ENCODE measurements around the gene PBX1. TPM values are rescaled to one million over a fixed set of nuclear protein-coding genes. Genes with fewer than 3 reads are reported as not detected.

Gene PBX1
- total RNA-seq, 1 donor from 2014 or later: not detected

GRCh38 chr1:164682570-164682969 is 123.6 kb downstream of the PBX1 start:
- Mint-ChIP-seq H3K9me3 (no peaks in the 10 kb centered on the region), H3K4me1 (ENCODE audit: low read depth) (no peaks in the 10 kb centered on the region), H3K4me3 (ENCODE audit: low read depth) (no peak overlapping the region), H3K27me3 (ENCODE audit: low read depth) (no peaks in the 10 kb centered on the region), H3K36me3 (ENCODE audit: low read depth) (no peaks in the 10 kb centered on the region), H3K27ac (no peak overlapping the region)
- no peak for DNase-seq (ENCODE audit: low spot score)
- intact Hi-C loops (cut with micrococcal nuclease): no loop called here

- H3K27ac Mint-ChIP-seq: no peak overlapping the region
- H3K9me3 Mint-ChIP-seq: no peaks in the 10 kb centered on the region
- no peaks in the 10 kb centered on the region for H3K4me1 Mint-ChIP-seq (ENCODE audit: low read depth)
- intact Hi-C loops (cut with micrococcal nuclease): no loop called here
- H3K36me3 Mint-ChIP-seq (ENCODE audit: low read depth): no peaks in the 10 kb centered on the region
- no peak overlapping the region for H3K4me3 Mint-ChIP-seq (ENCODE audit: low read depth)
- no peak for DNase-seq (ENCODE audit: low spot score)
- no peaks in the 10 kb centered on the region for H3K27me3 Mint-ChIP-seq (ENCODE audit: low read depth)
These were observed 124.3 kb downstream of the PBX1 start for GRCh38 chr1:164683235-164683634.

- no peak for DNase-seq (ENCODE audit: low spot score)
- Mint-ChIP-seq H3K36me3 (ENCODE audit: low read depth) (no peaks in the 10 kb centered on the region), H3K27ac (no peak overlapping the region), H3K4me3 (ENCODE audit: low read depth) (no peak overlapping the region), H3K27me3 (ENCODE audit: low read depth) (no peaks in the 10 kb centered on the region), H3K9me3 (no peaks in the 10 kb centered on the region), H3K4me1 (ENCODE audit: low read depth) (no peaks in the 10 kb centered on the region)
- intact Hi-C loops (cut with micrococcal nuclease): no loop called here
These were observed 126.5 kb downstream of the PBX1 start for GRCh38 chr1:164685266-164686035.

GRCh38 chr1:164687777-164688176 is 128.8 kb downstream of the PBX1 start:
- intact Hi-C loops (cut with micrococcal nuclease): no loop called here
- no peak overlapping the region for H3K4me3 Mint-ChIP-seq (ENCODE audit: low read depth)

GRCh38 chr1:164688791-164689190 is 129.8 kb downstream of the PBX1 start:
- Mint-ChIP-seq H3K27ac (no peak overlapping the region), H3K9me3 (no peaks in the 10 kb centered on the region), H3K4me1 (ENCODE audit: low read depth) (no peaks in the 10 kb centered on the region), H3K36me3 (ENCODE audit: low read depth) (no peaks in the 10 kb centered on the region), H3K4me3 (ENCODE audit: low read depth) (no peak overlapping the region), H3K27me3 (ENCODE audit: low read depth) (no peaks in the 10 kb centered on the region)
- intact Hi-C loops (cut with micrococcal nuclease): no loop called here
- DNase-seq (ENCODE audit: low spot score): no peak

More at GRCh38 chr1:164687777-164688176, 128.8 kb downstream of the PBX1 start:
- Mint-ChIP-seq H3K36me3 (ENCODE audit: low read depth) (no peaks in the 10 kb centered on the region), H3K9me3 (no peaks in the 10 kb centered on the region), H3K27ac (no peak overlapping the region), H3K27me3 (ENCODE audit: low read depth) (no peaks in the 10 kb centered on the region), H3K4me1 (ENCODE audit: low read depth) (no peaks in the 10 kb centered on the region)
- no peak for DNase-seq (ENCODE audit: low spot score)

GRCh38 chr1:164689672-164690511 is 130.9 kb downstream of the PBX1 start:
- no peak for DNase-seq (ENCODE audit: low spot score)
- H3K27ac Mint-ChIP-seq: no peak overlapping the region
- no peaks in the 10 kb centered on the region for H3K4me1 Mint-ChIP-seq (ENCODE audit: low read depth)
- H3K4me3 Mint-ChIP-seq (ENCODE audit: low read depth): no peak overlapping the region
- no peaks in the 10 kb centered on the region for H3K27me3 Mint-ChIP-seq (ENCODE audit: low read depth)
- intact Hi-C loops (cut with micrococcal nuclease): no loop called here
- H3K36me3 Mint-ChIP-seq (ENCODE audit: low read depth): no peaks in the 10 kb centered on the region
- no peaks in the 10 kb centered on the region for H3K9me3 Mint-ChIP-seq

GRCh38 chr1:164692420-164692819 is 133.4 kb downstream of the PBX1 start:
- Mint-ChIP-seq H3K36me3 (ENCODE audit: low read depth) (no peaks in the 10 kb centered on the region), H3K4me3 (ENCODE audit: low read depth) (no peak overlapping the region), H3K4me1 (ENCODE audit: low read depth) (no peaks in the 10 kb centered on the region), H3K27me3 (ENCODE audit: low read depth) (no peaks in the 10 kb centered on the region), H3K9me3 (no peaks in the 10 kb centered on the region), H3K27ac (no peak overlapping the region)
- DNase-seq (ENCODE audit: low spot score): no peak
- intact Hi-C loops (cut with micrococcal nuclease): no loop called here

- Mint-ChIP-seq H3K36me3 (ENCODE audit: low read depth) (no peaks in the 10 kb centered on the region), H3K27ac (no peak overlapping the region), H3K27me3 (ENCODE audit: low read depth) (no peaks in the 10 kb centered on the region), H3K4me3 (ENCODE audit: low read depth) (no peak overlapping the region), H3K4me1 (ENCODE audit: low read depth) (no peaks in the 10 kb centered on the region), H3K9me3 (no peaks in the 10 kb centered on the region)
- intact Hi-C loops (cut with micrococcal nuclease): no loop called here
- no peak for DNase-seq (ENCODE audit: low spot score)
These were observed 134.8 kb downstream of the PBX1 start for GRCh38 chr1:164693564-164694359.

- Mint-ChIP-seq H3K4me3 (ENCODE audit: low read depth) (no peak overlapping the region), H3K27me3 (ENCODE audit: low read depth) (no peaks in the 10 kb centered on the region), H3K27ac (no peak overlapping the region), H3K9me3 (no peaks in the 10 kb centered on the region), H3K4me1 (ENCODE audit: low read depth) (no peaks in the 10 kb centered on the region), H3K36me3 (ENCODE audit: low read depth) (no peaks in the 10 kb centered on the region)
- DNase-seq (ENCODE audit: low spot score): no peak
- intact Hi-C loops (cut with micrococcal nuclease): no loop called here
These were observed 135.5 kb downstream of the PBX1 start for GRCh38 chr1:164694505-164694904.

GRCh38 chr1:164695956-164696665 is 137.1 kb downstream of the PBX1 start:
- H3K4me1 Mint-ChIP-seq (ENCODE audit: low read depth): no peaks in the 10 kb centered on the region
- no peaks in the 10 kb centered on the region for H3K27me3 Mint-ChIP-seq (ENCODE audit: low read depth)
- H3K4me3 Mint-ChIP-seq (ENCODE audit: low read depth): no peak overlapping the region
- no peak overlapping the region for H3K27ac Mint-ChIP-seq
- intact Hi-C loops (cut with micrococcal nuclease): no loop called here
- no peak for DNase-seq (ENCODE audit: low spot score)
- no peaks in the 10 kb centered on the region for H3K9me3 Mint-ChIP-seq
- no peaks in the 10 kb centered on the region for H3K36me3 Mint-ChIP-seq (ENCODE audit: low read depth)

GRCh38 chr1:164699815-164700491 is 141.0 kb downstream of the PBX1 start:
- intact Hi-C loops (cut with micrococcal nuclease): no loop called here

GRCh38 chr1:164700683-164701082 is 141.7 kb downstream of the PBX1 start:
- no peak for DNase-seq (ENCODE audit: low spot score)
- intact Hi-C loops (cut with micrococcal nuclease): no loop called here
- Mint-ChIP-seq H3K27ac (no peak overlapping the region), H3K27me3 (ENCODE audit: low read depth) (no peaks in the 10 kb centered on the region), H3K4me1 (ENCODE audit: low read depth) (no peaks in the 10 kb centered on the region), H3K36me3 (ENCODE audit: low read depth) (no peaks in the 10 kb centered on the region), H3K4me3 (ENCODE audit: low read depth) (no peak overlapping the region), H3K9me3 (no peaks in the 10 kb centered on the region)

More at GRCh38 chr1:164699815-164700491, 141.0 kb downstream of the PBX1 start:
- H3K4me1 Mint-ChIP-seq (ENCODE audit: low read depth): no peaks in the 10 kb centered on the region
- no peak overlapping the region for H3K4me3 Mint-ChIP-seq (ENCODE audit: low read depth)
- no peaks in the 10 kb centered on the region for H3K27me3 Mint-ChIP-seq (ENCODE audit: low read depth)
- H3K36me3 Mint-ChIP-seq (ENCODE audit: low read depth): no peaks in the 10 kb centered on the region
- no peak for DNase-seq (ENCODE audit: low spot score)
- no peaks in the 10 kb centered on the region for H3K9me3 Mint-ChIP-seq
- no peak overlapping the region for H3K27ac Mint-ChIP-seq

Measured in activated T-helper 2 cell treated with anti-CD3 and anti-CD28 coated beads, Interferon-gamma antibody, Interleukin-2, Interleukin-4, amounts not matched to agents 10 μg/mL and 5 μg/mL and 100 μg/mL, durations not matched to agents 14 hours and 24 hours and 36 hours (primary cell).